GM13976 (cell line): ENCODE data around the gene NUP93.

ENCODE experiments used
- DNase-seq: peaks from one replicate; pipeline ENCODE4 v3.0.0; 2012; ENCODE audit warnings: low spot score
- in situ Hi-C: fragments of 300-500 bp; cut with MboI; formaldehyde crosslinking; loops from one replicate; pipeline ENCODE4 v1.12.0; 2022; ENCODE audit warnings: low sequenced_read_pairs, mixed read lengths, inconsistent platforms; ENCODE audit not compliant: unreplicated experiment
- TF ChIP-seq, protein P1 (sequence below): IDR thresholded peaks from 2 replicates; pipeline ENCODE4 v1.5.1; 2012; ENCODE audit warnings: borderline replicate concordance, mild to moderate bottlenecking; ENCODE audit not compliant: insufficient read depth; ENCODE audit errors: extremely low read depth, missing control alignments, control extremely low read depth

The NUP93 gene

DNA sequence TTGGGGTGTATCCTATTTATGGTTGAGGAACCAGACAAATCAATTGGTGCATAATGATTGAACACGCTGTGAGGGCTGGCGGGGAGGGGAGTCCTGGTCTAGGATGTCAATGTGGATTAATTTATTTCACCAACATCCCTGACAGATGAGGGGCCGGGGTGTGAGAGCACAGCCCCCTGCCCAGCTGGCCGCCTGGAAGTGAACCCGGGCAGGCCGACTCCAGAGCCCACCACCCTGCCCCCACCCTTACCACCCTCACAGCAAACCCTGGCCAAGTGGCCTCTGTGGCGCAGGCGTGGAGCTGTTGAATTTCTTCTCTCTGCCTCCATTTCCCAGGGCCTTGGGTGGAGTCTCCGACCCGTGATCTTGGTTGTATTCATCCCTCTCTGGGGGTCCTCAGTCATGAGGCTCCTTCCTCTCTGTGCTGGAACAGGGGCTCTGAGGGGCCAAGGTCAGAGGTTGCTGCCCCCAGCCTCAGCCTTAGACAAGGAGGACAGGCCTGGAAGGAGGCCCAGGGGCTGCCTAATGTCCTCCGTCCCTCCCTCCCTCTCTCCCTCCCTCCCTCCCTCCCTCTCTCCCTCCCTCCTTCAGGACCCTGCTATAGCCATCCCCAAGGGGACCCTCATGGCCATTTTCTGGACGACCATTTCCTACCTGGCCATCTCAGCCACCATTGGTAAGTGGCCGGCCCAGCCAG lies 147.7 kb downstream of the NUP93 start:
- TF ChIP-seq, protein P1, sequence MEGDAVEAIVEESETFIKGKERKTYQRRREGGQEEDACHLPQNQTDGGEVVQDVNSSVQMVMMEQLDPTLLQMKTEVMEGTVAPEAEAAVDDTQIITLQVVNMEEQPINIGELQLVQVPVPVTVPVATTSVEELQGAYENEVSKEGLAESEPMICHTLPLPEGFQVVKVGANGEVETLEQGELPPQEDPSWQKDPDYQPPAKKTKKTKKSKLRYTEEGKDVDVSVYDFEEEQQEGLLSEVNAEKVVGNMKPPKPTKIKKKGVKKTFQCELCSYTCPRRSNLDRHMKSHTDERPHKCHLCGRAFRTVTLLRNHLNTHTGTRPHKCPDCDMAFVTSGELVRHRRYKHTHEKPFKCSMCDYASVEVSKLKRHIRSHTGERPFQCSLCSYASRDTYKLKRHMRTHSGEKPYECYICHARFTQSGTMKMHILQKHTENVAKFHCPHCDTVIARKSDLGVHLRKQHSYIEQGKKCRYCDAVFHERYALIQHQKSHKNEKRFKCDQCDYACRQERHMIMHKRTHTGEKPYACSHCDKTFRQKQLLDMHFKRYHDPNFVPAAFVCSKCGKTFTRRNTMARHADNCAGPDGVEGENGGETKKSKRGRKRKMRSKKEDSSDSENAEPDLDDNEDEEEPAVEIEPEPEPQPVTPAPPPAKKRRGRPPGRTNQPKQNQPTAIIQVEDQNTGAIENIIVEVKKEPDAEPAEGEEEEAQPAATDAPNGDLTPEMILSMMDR: no peak

DNA sequence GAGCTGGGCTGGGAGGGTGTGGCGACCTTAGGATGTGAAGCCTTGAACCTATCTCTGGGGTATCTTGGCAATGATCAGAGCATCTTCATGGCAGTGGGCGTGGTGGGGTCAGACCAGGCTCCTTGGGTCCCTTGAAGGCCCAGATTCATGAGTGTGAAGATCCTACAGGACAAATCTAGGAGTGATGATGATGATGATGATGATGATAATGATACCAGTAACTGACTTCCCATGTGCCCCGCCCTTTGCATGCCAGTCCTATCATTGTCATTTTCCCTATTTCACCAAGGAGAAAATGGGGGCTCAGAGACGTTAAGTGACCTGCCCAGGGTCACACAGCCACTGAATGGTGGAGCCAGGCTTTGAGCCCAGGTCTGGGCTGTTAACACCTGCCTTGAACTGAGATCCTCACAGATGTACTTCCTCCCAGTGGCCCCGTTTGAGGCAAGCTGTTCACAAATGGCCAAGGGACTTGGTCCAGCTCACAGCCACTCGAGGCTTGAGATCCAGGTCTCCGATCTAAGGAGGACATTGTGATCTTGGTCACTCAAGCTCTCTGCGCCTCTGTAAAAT lies 148.4 kb downstream of the NUP93 start:
- no peak for DNase-seq
- TF ChIP-seq, protein P1: no peak
- in situ Hi-C loops: no loop called here

More for the DNA sequence above, 147.7 kb downstream of the NUP93 start:
- DNase-seq: no peak
- in situ Hi-C loops: no loop called here

DNA sequence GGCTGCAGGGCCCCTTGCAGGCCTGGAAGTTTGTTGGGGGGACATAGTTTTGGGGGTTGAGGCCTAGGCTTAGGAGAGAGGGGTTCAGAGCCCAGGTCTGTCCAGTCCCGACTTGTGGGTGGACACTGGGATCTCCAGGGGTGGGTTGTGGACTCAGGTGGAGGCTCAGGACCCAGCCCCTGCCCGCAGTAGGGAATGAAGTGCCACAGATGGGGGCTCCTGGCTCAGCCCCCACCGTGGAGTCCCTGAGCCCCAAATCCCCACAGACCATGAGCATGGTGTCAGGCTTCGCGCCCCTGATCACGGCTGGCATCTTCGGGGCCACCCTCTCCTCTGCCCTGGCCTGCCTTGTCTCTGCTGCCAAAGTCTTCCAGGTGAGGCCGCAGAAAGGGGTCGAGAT lies 149.3 kb downstream of the NUP93 start:
- DNase-seq: no peak
- TF ChIP-seq, protein P1: no peak
- in situ Hi-C loops: no loop called here

GRCh38 chr16:56880176-56880575 lies 150.2 kb downstream of the NUP93 start:
- in situ Hi-C loops: no loop called here
- DNase-seq: no peak
- TF ChIP-seq, protein P1: no peak

DNA sequence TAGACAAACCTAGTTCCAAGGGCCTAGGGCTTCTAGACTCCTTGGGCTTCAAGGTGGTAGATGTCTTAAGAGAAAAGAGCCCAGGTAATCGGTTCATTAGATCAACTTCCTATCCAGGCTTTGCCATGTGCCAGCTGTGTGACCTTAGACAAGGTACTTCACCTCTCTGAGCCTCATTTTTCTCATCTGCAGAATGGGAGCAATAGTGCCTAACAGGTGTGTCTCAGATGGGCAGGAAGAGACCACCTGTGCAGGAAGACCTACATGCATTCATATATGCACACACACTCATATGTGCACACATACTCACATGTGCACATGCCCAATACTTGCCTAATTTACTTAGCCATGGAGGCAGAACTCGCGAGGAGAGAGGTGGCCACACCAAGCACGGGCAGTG lies 150.8 kb downstream of the NUP93 start:
- TF ChIP-seq, protein P1: no peak
- no peak for DNase-seq
- in situ Hi-C loops: no loop called here

DNA sequence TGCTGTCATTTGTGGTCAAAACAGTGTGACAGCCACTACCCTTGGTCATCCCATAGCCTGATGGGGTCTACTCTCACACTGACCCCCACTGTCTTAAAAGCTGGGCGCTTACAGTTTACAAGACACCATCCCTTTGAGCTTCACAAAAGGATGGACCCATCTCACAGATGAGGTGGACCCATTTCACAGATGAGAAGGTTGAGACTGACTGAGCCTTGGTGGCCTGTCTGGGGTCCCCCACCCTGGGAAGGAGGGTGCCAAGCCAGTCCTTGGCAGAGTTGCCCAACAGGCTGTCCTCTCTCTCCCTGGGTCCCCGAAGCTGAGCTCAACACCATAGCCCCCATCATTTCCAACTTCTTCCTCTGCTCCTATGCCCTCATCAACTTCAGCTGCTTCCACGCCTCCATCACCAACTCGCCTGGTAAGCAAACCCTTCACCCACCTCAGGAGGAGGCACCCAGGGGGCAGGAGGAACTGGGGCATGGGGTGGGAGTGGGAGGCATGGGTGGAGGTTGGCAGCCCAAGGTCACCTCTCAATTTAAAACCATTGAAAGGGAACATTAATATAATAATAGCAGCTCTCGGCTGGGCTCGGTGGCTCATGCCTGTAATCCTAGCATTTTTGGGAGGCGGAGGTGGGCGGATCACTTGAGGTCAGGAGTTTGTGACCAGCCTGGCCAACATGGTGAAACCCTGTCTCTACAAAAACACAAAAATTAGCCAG lies 152.3 kb downstream of the NUP93 start:
- in situ Hi-C loops: no loop called here
- DNase-seq: no peak
- TF ChIP-seq, protein P1: no peak
